BLaER1 treated with 17β-estradiol and CSF1 and Interleukin-3, amounts not matched to agents 10 nM and 100 nM (cell line): ENCODE data around the gene PIMREG.

Experiments used
- H3K27ac ChIP-seq, 11 experiments: shearing (Covaris generic); formaldehyde crosslinking; 2 replicates each; pipeline ENCODE4 v1.8.1; 2022
- H3K27me3 ChIP-seq, 11 experiments: shearing (Covaris generic); formaldehyde crosslinking; 2 replicates each; pipeline ENCODE4 v1.8.1; 2022
- H3K36me3 ChIP-seq, 11 experiments: shearing (Covaris generic); formaldehyde crosslinking; 2 replicates each; pipeline ENCODE4 v1.8.1; 2022
- H3K4me1 ChIP-seq, 10 experiments: shearing (Covaris generic); formaldehyde crosslinking; 2 replicates each; pipeline ENCODE4 v1.8.1; 2022
- H3K4me2 ChIP-seq, 11 experiments: shearing (Covaris generic); formaldehyde crosslinking; 2 replicates each; pipeline ENCODE4 v1.8.1; 2022
- H3K4me3 ChIP-seq, 10 experiments: shearing (Covaris generic); formaldehyde crosslinking; 2 replicates each; pipeline ENCODE4 v1.8.1; 2022
- H3K9ac ChIP-seq, 11 experiments: shearing (Covaris generic); formaldehyde crosslinking; 2 replicates each; pipeline ENCODE4 v1.8.1; 2022
- H3K9me3 ChIP-seq, 11 experiments: shearing (Covaris generic); formaldehyde crosslinking; replicated peaks in 1 of 11; 2 replicates each; pipeline ENCODE4 v1.8.1; 2022
- H4K20me1 ChIP-seq, 11 experiments: shearing (Covaris generic); formaldehyde crosslinking; 2 replicates each; pipeline ENCODE4 v1.8.1; 2022
- Cebpa-rat ChIP-seq, 11 experiments: shearing (Covaris generic); IDR thresholded peaks; 2 replicates each; pipeline ENCODE4 v1.8.1; 2022

PIMREG gene

GRCh38 chr17:6429266-6429665, 15.0 kb upstream of the PIMREG start:
- no peak overlapping the region for H3K4me3 ChIP-seq
- TF ChIP-seq Cebpa-rat (IDR thresholded peaks at IDR 0.05) = no peak
- no peak overlapping the region for H3K9ac ChIP-seq
- peaks cover 11 to 21% (median 15%) of the 10 kb centered on the region in 11 experiments; a peak in 21 of 22 replicates for H3K9me3 ChIP-seq
- H3K27ac ChIP-seq = no peak overlapping the region
- peaks cover 0 to 42% (median 5%) of the 10 kb centered on the region in 11 experiments; a peak in 10 of 22 replicates for H4K20me1 ChIP-seq
- H3K4me1 ChIP-seq = peaks cover 21 to 41% (median 34%) of the 10 kb centered on the region in 10 experiments
- no peak overlapping the region for H3K4me2 ChIP-seq
- peaks cover 0 to 88% (median 10%) of the 10 kb centered on the region in 11 experiments; a peak in 13 of 22 replicates for H3K27me3 ChIP-seq
- H3K36me3 ChIP-seq = no peaks in the 10 kb centered on the region

GRCh38 chr17:6430769-6431168, 13.5 kb upstream of the PIMREG start:
- H3K9ac ChIP-seq = no peak overlapping the region
- H4K20me1 ChIP-seq = peaks cover 0 to 38% (median 5%) of the 10 kb centered on the region in 11 experiments; a peak in 10 of 22 replicates
- H3K4me3 ChIP-seq = no peak overlapping the region
- peaks cover 11 to 21% (median 15%) of the 10 kb centered on the region in 11 experiments; a peak in 21 of 22 replicates for H3K9me3 ChIP-seq
- H3K4me1 ChIP-seq = peaks cover 21 to 32% (median 27%) of the 10 kb centered on the region in 10 experiments
- peaks cover 0 to 83% (median 4%) of the 10 kb centered on the region in 11 experiments; a peak in 13 of 22 replicates for H3K27me3 ChIP-seq
- H3K36me3 ChIP-seq = no peaks in the 10 kb centered on the region
- H3K27ac ChIP-seq = no peak overlapping the region
- no peak for TF ChIP-seq Cebpa-rat (IDR thresholded peaks at IDR 0.05)
- H3K4me2 ChIP-seq = no peak overlapping the region

GRCh38 chr17:6435051-6435450, 9.2 kb upstream of the PIMREG start, which contains the start of gene AIPL1:
TSS of gene AIPL1 (minus strand) at chr17:6435121. CDS start at chr17:6435104, 17 bp downstream.
- Histone ChIP-seq H3K4me1 (peaks cover 0 to 10% (median 0%) of the 10 kb centered on the region in 10 experiments; a peak in 3 of 20 replicates), H3K9me3 (peaks cover 11 to 21% (median 14%) of the 10 kb centered on the region in 11 experiments; a peak in 21 of 22 replicates), H4K20me1 (peaks cover 0 to 5% (median 0%) of the 10 kb centered on the region in 11 experiments; a peak in 2 of 22 replicates), H3K36me3 (no peaks in the 10 kb centered on the region), H3K4me3 (no peak within 1 kb of the TSS), H3K4me2 (no peak within 1 kb of the TSS), H3K27me3 (peaks cover 0 to 51% (median 0%) of the 10 kb centered on the region in 11 experiments; a peak in 6 of 22 replicates), H3K9ac (no peak within 1 kb of the TSS), H3K27ac (no peak within 1 kb of the TSS)
- no peak for TF ChIP-seq Cebpa-rat (IDR thresholded peaks at IDR 0.05)

- no peak overlapping the region for H3K9ac ChIP-seq
- H3K4me1 ChIP-seq = peaks cover 0 to 10% (median 0%) of the 10 kb centered on the region in 10 experiments; a peak in 3 of 20 replicates
- no peak for TF ChIP-seq Cebpa-rat (IDR thresholded peaks at IDR 0.05)
- no peaks in the 10 kb centered on the region for H3K36me3 ChIP-seq
- H3K27me3 ChIP-seq = peaks cover 0 to 42% (median 0%) of the 10 kb centered on the region in 11 experiments; a peak in 6 of 22 replicates
- H4K20me1 ChIP-seq = peaks cover 0 to 5% (median 0%) of the 10 kb centered on the region in 11 experiments; a peak in 2 of 22 replicates
- H3K9me3 ChIP-seq = peaks cover 3 to 12% (median 5%) of the 10 kb centered on the region in 11 experiments; a peak in 21 of 22 replicates
- H3K4me2 ChIP-seq = 0 out of 22 replicates have a peak overlapping the region, but pooled peaks of 1 of the 11 experiments have one; percentile 26
- no peak overlapping the region for H3K27ac ChIP-seq
- no peak overlapping the region for H3K4me3 ChIP-seq
These were observed 8.3 kb upstream of the PIMREG start for GRCh38 chr17:6435968-6436367.

- no peak overlapping the region for H3K4me2 ChIP-seq
- H3K4me3 ChIP-seq = no peak overlapping the region
- TF ChIP-seq Cebpa-rat (IDR thresholded peaks at IDR 0.05) = no peak
- H3K27me3 ChIP-seq = peaks cover 0 to 27% (median 0%) of the 10 kb centered on the region in 11 experiments; a peak in 6 of 22 replicates
- no peaks in the 10 kb centered on the region for H3K9me3 ChIP-seq
- peaks cover 0 to 10% (median 0%) of the 10 kb centered on the region in 10 experiments; a peak in 3 of 20 replicates for H3K4me1 ChIP-seq
- no peaks in the 10 kb centered on the region for H3K36me3 ChIP-seq
- no peak overlapping the region for H3K27ac ChIP-seq
- H3K9ac ChIP-seq = no peak overlapping the region
- peaks cover 0 to 5% (median 0%) of the 10 kb centered on the region in 11 experiments; a peak in 2 of 22 replicates for H4K20me1 ChIP-seq
These were observed 6.8 kb upstream of the PIMREG start for GRCh38 chr17:6437466-6437865.

- H3K9me3 ChIP-seq = no peaks in the 10 kb centered on the region
- H3K4me2 ChIP-seq = no peak overlapping the region
- peaks cover 0 to 25% (median 0%) of the 10 kb centered on the region in 11 experiments; a peak in 6 of 22 replicates for H3K27me3 ChIP-seq
- H3K4me3 ChIP-seq = no peak overlapping the region
- no peak overlapping the region for H3K27ac ChIP-seq
- H3K9ac ChIP-seq = no peak overlapping the region
- H3K36me3 ChIP-seq = no peaks in the 10 kb centered on the region
- TF ChIP-seq Cebpa-rat (IDR thresholded peaks at IDR 0.05) = no peak
- peaks cover 0 to 10% (median under 1%) of the 10 kb centered on the region in 10 experiments; a peak in 6 of 20 replicates for H3K4me1 ChIP-seq
- peaks cover 0 to 5% (median 0%) of the 10 kb centered on the region in 11 experiments; a peak in 2 of 22 replicates for H4K20me1 ChIP-seq
These were observed 6.3 kb upstream of the PIMREG start for GRCh38 chr17:6437956-6438355.

- Histone ChIP-seq H3K36me3 (no peaks in the 10 kb centered on the region), H3K9ac (no peak overlapping the region), H4K20me1 (peaks cover 0 to 7% (median 0%) of the 10 kb centered on the region in 11 experiments; a peak in 2 of 22 replicates), H3K4me1 (peaks cover 10 to 18% (median 13%) of the 10 kb centered on the region in 10 experiments), H3K27me3 (peaks cover 0 to 7% (median 0%) of the 10 kb centered on the region in 11 experiments; a peak in 4 of 22 replicates), H3K4me3 (no peak overlapping the region), H3K9me3 (no peaks in the 10 kb centered on the region), H3K27ac (no peak overlapping the region), H3K4me2 (no peak overlapping the region)
- TF ChIP-seq Cebpa-rat (IDR thresholded peaks at IDR 0.05) = no peak
These were observed 4.3 kb upstream of the PIMREG start for GRCh38 chr17:6439951-6440350.

- Histone ChIP-seq H3K9me3 (no peaks in the 10 kb centered on the region), H3K4me3 (no peak overlapping the region), H3K9ac (no peak overlapping the region), H3K36me3 (peaks cover 0 to 28% (median 23%) of the 10 kb centered on the region in 11 experiments; a peak in 17 of 22 replicates), H4K20me1 (peaks cover 0 to 22% (median 0%) of the 10 kb centered on the region in 11 experiments; a peak in 7 of 22 replicates), H3K4me1 (peaks cover 11 to 33% (median 23%) of the 10 kb centered on the region in 10 experiments), H3K27ac (no peak overlapping the region; a peak in 1 of 22 replicates), H3K4me2 (peak overlapping the region in 4 of 11 experiments; percentile 86 to 97 (median 94); a peak in 3 of 22 replicates), H3K27me3 (no peaks in the 10 kb centered on the region)
- TF ChIP-seq Cebpa-rat (IDR thresholded peaks at IDR 0.05) = no peak
These were observed 1.5 kb upstream of the PIMREG start for GRCh38 chr17:6442775-6443174.
